Activated CD8-positive, alpha-beta T cell treated with anti-CD3 and anti-CD28 coated beads, Interleukin-2, amount 10 ng/mL, durations not matched to agents 7 days and 5 days (primary cell): ENCODE measurements around the gene LRIT1. TPM values are rescaled to one million over a fixed set of nuclear protein-coding genes. Genes with fewer than 3 reads are reported as not detected.
A peak's percentile ranks its signal among the peaks of the same experiment; 100 is the strongest.

Experiments used
- ATAC-seq: fragments of 150-1000 bp; cut with Tn5 transposase; one replicate; pipeline ENCODE4 v1.10.0; 2021; ENCODE audit warnings: moderate library complexity
- CTCF ChIA-PET: fragments of 350-600 bp; sonication (Branson Sonifier 250); formaldehyde crosslinking; loops from one replicate; lab custom pipeline; 2021; ENCODE audit warnings: antibody characterized with exemption; lab: Charles Lee
- POLR2A ChIA-PET: fragments of 350-600 bp; sonication (Branson Sonifier 250); formaldehyde crosslinking; loops from one replicate; lab custom pipeline; 2021; ENCODE audit warnings: antibody characterized with exemption; lab: Charles Lee
- DNase-seq: peaks from one replicate; pipeline ENCODE4 v3.0.0-alpha.2; 2020
- H3K27ac Mint-ChIP-seq: one replicate; pipeline ENCODE4 v1.8.0; 2021; ENCODE audit warnings: mild to moderate bottlenecking, mixed read lengths
- H3K27me3 Mint-ChIP-seq: one replicate; pipeline ENCODE4 v1.8.0; 2021; ENCODE audit warnings: low read depth, mixed read lengths
- H3K36me3 Mint-ChIP-seq: one replicate; pipeline ENCODE4 v1.8.0; 2021; ENCODE audit warnings: low read depth, mixed read lengths
- H3K4me1 Mint-ChIP-seq: one replicate; pipeline ENCODE4 v1.8.0; 2021; ENCODE audit warnings: low read depth, mixed read lengths
- H3K4me3 Mint-ChIP-seq: one replicate; pipeline ENCODE4 v1.8.0; 2021; ENCODE audit warnings: mild to moderate bottlenecking, mixed read lengths
- H3K9me3 Mint-ChIP-seq: one replicate; pipeline ENCODE4 v1.8.0; 2022; ENCODE audit warnings: mixed read lengths; ENCODE audit not compliant: insufficient read depth
- total RNA-seq, 2 experiments: library from RNA; stranded (reverse); gene quantifications; one replicate each; pipeline ENCODE4 v1.2.3, GENCODE V29; 2021

LRIT1 gene
- total RNA-seq, 2 experiments from 2014 or later = not detected

GRCh38 chr10:84208023-84208422 is 33.3 kb downstream of the LRIT1 start:
- ChIA-PET CTCF (interaction anchor here (1.1 to 10.1 kb wide), 3 partner anchors 17 to 60 kb away, joined by 3 to 111 read pairs (median 4); no protein-coding TSS in a partner anchor), POLR2A (no interaction called here)
- H3K27ac Mint-ChIP-seq = no peak overlapping the region
- H3K4me1 Mint-ChIP-seq = no peaks in the 10 kb centered on the region
- H3K4me3 Mint-ChIP-seq = no peak overlapping the region
- ATAC-seq = no peak
- no peak for DNase-seq
- peaks cover 9% of the 10 kb centered on the region for H3K27me3 Mint-ChIP-seq
- H3K36me3 Mint-ChIP-seq = no peaks in the 10 kb centered on the region
- no peaks in the 10 kb centered on the region for H3K9me3 Mint-ChIP-seq

GRCh38 chr10:84205853-84206525 is 35.4 kb downstream of the LRIT1 start:
- H3K27me3 Mint-ChIP-seq = peaks cover 9% of the 10 kb centered on the region
- no peak for ATAC-seq

GRCh38 chr10:84205049-84205852 is 36.1 kb downstream of the LRIT1 start:
- H3K27ac Mint-ChIP-seq = no peak overlapping the region
- no peaks in the 10 kb centered on the region for H3K36me3 Mint-ChIP-seq
- no peaks in the 10 kb centered on the region for H3K9me3 Mint-ChIP-seq
- DNase-seq = peak; percentile 78
- H3K4me3 Mint-ChIP-seq = no peak overlapping the region
- ChIA-PET POLR2A (interaction anchor here (1.7 kb wide), 1 partner anchor 67 kb away, joined by 4 read pairs; no protein-coding TSS in a partner anchor), CTCF (interaction anchor here (0.7 to 10.1 kb wide), 15 partner anchors 9 to 86 kb away, joined by 3 to 111 read pairs (median 4); partner anchors contain the start of gene GHITM)
- peak; percentile 83 for ATAC-seq
- peaks cover 11% of the 10 kb centered on the region for H3K27me3 Mint-ChIP-seq
- H3K4me1 Mint-ChIP-seq = no peaks in the 10 kb centered on the region

More at GRCh38 chr10:84205853-84206525, 35.4 kb downstream of the LRIT1 start:
- ChIA-PET POLR2A (interaction anchor here (1.7 kb wide), 1 partner anchor 67 kb away, joined by 4 read pairs; no protein-coding TSS in a partner anchor), CTCF (interaction anchor here (0.8 to 10.1 kb wide), 9 partner anchors 9 to 79 kb away, joined by 3 to 111 read pairs (median 7); no protein-coding TSS in a partner anchor)
- no peaks in the 10 kb centered on the region for H3K9me3 Mint-ChIP-seq
- DNase-seq = no peak
- no peaks in the 10 kb centered on the region for H3K4me1 Mint-ChIP-seq
- no peaks in the 10 kb centered on the region for H3K36me3 Mint-ChIP-seq
- no peak overlapping the region for H3K4me3 Mint-ChIP-seq
- H3K27ac Mint-ChIP-seq = no peak overlapping the region

DNA sequence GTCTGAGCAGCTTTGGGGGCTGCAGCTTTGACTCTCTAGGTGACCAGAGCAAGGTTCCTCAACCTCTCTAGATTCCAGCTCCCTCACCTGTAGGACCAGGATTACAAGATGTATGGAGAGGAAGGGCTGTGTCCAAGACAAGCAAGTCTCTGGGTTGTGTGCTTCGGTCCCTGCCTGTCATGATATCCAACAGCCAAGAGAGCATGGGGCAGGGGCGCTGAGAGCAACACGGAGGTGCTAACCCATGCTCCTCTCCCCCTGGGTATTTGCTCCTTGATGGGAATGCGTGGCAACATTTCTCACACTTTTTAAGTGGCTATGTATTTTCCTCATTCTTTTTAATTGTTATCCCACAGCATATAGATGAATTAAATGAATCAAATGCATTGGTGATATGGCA is 36.7 kb downstream of the LRIT1 start:
- ChIA-PET CTCF (interaction anchor here (0.7 to 10.1 kb wide), 12 partner anchors 10 to 85 kb away, joined by 3 to 111 read pairs (median 5); partner anchors contain the start of gene GHITM), POLR2A (no interaction called here)
- ATAC-seq (no peak), DNase-seq (no peak)
- Mint-ChIP-seq H3K4me3 (no peak overlapping the region), H3K9me3 (no peaks in the 10 kb centered on the region), H3K27me3 (peaks cover 13% of the 10 kb centered on the region), H3K36me3 (no peaks in the 10 kb centered on the region), H3K4me1 (no peaks in the 10 kb centered on the region), H3K27ac (no peak overlapping the region)

- no peaks in the 10 kb centered on the region for H3K4me1 Mint-ChIP-seq
- ATAC-seq = no peak
- CTCF ChIA-PET = interaction anchor here (0.5 to 10.1 kb wide), 5 partner anchors 11 to 66 kb away, joined by 3 to 111 read pairs (median 6); no protein-coding TSS in a partner anchor
- no peaks in the 10 kb centered on the region for H3K36me3 Mint-ChIP-seq
- H3K27ac Mint-ChIP-seq = no peak overlapping the region
- no peak for DNase-seq
- peaks cover 13% of the 10 kb centered on the region for H3K27me3 Mint-ChIP-seq
- no peak overlapping the region for H3K4me3 Mint-ChIP-seq
- POLR2A ChIA-PET = no interaction called here
- no peaks in the 10 kb centered on the region for H3K9me3 Mint-ChIP-seq
Observed at GRCh38 chr10:84204122-84204521, 37.2 kb downstream of the LRIT1 start.

DNA sequence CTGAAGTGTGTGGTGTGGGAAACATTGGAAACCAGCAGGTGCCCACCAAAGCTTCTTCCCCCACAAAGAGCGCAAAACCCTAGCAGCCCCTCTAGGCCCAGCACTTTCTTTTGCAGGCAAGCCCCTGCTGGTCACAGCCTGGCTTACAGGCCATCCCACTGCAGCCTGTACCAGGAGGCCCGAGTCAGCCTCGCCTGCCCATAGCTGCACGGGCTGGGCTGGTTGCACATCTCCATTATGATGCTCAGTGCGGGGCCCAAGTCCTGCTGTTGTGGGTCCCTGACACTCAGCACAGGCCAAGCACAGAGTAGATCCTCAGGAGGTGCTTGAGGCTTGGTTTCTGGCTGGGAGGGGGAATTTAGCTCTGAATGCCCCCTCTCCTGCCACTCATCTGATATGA is 39.0 kb downstream of the LRIT1 start:
- Mint-ChIP-seq H3K27ac (no peak overlapping the region), H3K9me3 (no peaks in the 10 kb centered on the region), H3K4me1 (no peaks in the 10 kb centered on the region), H3K36me3 (no peaks in the 10 kb centered on the region), H3K4me3 (no peak overlapping the region), H3K27me3 (peaks cover 18% of the 10 kb centered on the region)
- CTCF ChIA-PET = interaction anchor here (1.4 to 10.1 kb wide), 2 partner anchors 10 to 54 kb away, joined by 6 to 111 read pairs; no protein-coding TSS in a partner anchor
- DNase-seq = no peak
- no peak for ATAC-seq
- POLR2A ChIA-PET = interaction anchor here (1.1 kb wide), 1 partner anchor 11 kb away, joined by 3 read pairs; no protein-coding TSS in a partner anchor

DNA sequence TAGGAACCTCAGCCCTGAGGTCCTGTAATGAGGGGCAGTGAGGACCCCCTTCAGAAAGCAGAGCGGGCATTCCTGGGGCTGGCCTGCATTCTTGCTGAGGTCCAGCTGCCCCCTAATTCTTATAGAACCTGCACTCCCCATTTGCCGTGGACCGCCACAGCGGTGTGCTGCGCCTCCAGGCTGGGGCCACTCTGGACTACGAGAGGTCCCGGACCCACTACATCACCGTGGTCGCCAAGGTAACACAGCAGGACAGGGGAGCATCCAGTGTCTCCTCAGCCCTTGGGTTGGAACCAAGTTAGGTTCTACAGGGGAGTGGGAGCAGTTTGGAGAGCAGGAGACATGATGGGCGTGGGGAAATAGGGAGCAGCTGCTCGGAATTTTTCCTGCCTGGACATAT is 39.7 kb downstream of the LRIT1 start:
- Mint-ChIP-seq H3K4me1 (no peaks in the 10 kb centered on the region), H3K9me3 (no peaks in the 10 kb centered on the region), H3K36me3 (no peaks in the 10 kb centered on the region), H3K27me3 (peaks cover 20% of the 10 kb centered on the region), H3K27ac (no peak overlapping the region), H3K4me3 (no peak overlapping the region)
- ChIA-PET POLR2A (no interaction called here), CTCF (interaction anchor here (0.8 to 10.1 kb wide), 2 partner anchors 9 to 54 kb away, joined by 3 to 111 read pairs; no protein-coding TSS in a partner anchor)
- ATAC-seq = no peak
- no peak for DNase-seq

GRCh38 chr10:84201244-84201606 is 40.1 kb downstream of the LRIT1 start:
- H3K4me3 Mint-ChIP-seq = no peak overlapping the region
- H3K9me3 Mint-ChIP-seq = no peaks in the 10 kb centered on the region
- DNase-seq (no peak), ATAC-seq (no peak)
- H3K36me3 Mint-ChIP-seq = no peaks in the 10 kb centered on the region
- POLR2A ChIA-PET = no interaction called here
- CTCF ChIA-PET = interaction anchor here (0.8 to 10.1 kb wide), 3 partner anchors 9 to 53 kb away, joined by 3 to 111 read pairs (median 3); no protein-coding TSS in a partner anchor
- H3K27ac Mint-ChIP-seq = no peak overlapping the region
- H3K27me3 Mint-ChIP-seq = peaks cover 24% of the 10 kb centered on the region
- H3K4me1 Mint-ChIP-seq = no peaks in the 10 kb centered on the region

DNA sequence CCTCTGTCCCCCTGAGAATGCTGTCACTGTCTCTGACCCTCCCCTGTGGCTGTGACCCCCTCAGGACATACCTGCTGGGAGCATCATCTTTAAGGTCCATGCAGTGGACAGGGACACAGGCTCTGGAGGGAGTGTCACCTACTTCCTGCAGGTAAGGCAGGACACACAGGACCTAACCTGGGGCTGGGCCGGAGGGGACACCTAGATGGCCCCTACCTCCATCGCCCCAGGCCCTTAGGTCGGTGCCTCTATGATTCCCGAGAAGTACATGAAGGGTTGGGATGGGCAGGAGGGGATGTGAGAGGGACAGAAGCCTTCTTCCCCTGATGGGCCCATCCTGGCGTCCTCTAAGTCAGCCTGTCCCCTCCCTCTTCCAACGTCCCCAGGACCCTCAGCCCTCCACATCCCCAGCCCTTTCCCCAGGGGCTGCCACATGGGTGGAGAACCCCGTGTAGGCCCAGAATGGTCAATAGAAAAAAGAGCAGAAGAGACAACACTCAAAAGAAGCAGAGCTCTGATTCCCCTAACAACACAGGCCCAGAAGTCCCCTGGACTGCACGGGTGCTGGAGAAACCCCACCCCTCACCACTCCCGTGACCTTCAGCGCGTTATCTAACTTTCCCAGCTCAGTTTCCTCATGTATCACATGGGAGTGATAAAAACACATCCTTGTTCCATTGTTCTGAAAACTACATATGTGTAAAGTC is 40.7 kb downstream of the LRIT1 start:
- Mint-ChIP-seq H3K27me3 (peaks cover 29% of the 10 kb centered on the region), H3K27ac (no peak overlapping the region)
- POLR2A ChIA-PET = interaction anchor here (0.6 kb wide), 1 partner anchor 51 kb away, joined by 3 read pairs; no protein-coding TSS in a partner anchor

GRCh38 chr10:84198206-84198915 is 43.0 kb downstream of the LRIT1 start:
- no peak overlapping the region for H3K27ac Mint-ChIP-seq
- peaks cover 44% of the 10 kb centered on the region for H3K27me3 Mint-ChIP-seq
- POLR2A ChIA-PET = interaction anchor here (0.9 kb wide), 1 partner anchor 21 kb away, joined by 3 read pairs; no protein-coding TSS in a partner anchor
- H3K36me3 Mint-ChIP-seq = no peaks in the 10 kb centered on the region
- no peak for ATAC-seq
- peaks cover 8% of the 10 kb centered on the region for H3K4me1 Mint-ChIP-seq
- H3K4me3 Mint-ChIP-seq = no peak overlapping the region
- CTCF ChIA-PET = no interaction called here
- no peak for DNase-seq
- H3K9me3 Mint-ChIP-seq = no peaks in the 10 kb centered on the region

More for the DNA sequence above, 40.7 kb downstream of the LRIT1 start:
- Mint-ChIP-seq H3K36me3 (no peaks in the 10 kb centered on the region), H3K4me1 (no peaks in the 10 kb centered on the region), H3K9me3 (no peaks in the 10 kb centered on the region), H3K4me3 (no peak overlapping the region)
- ATAC-seq = no peak
- DNase-seq = no peak
- CTCF ChIA-PET = interaction anchor here (0.8 to 10.1 kb wide), 3 partner anchors 8 to 53 kb away, joined by 3 to 111 read pairs (median 3); no protein-coding TSS in a partner anchor
